HG03378 (cell line): ENCODE results near the gene OR52K2.
"Not testable (repeated sequence)": the region's sequence is repeated elsewhere in the genome, so short reads cannot be mapped to it uniquely, and the experiment has no call there.

Experiments
- ATAC-seq: cut with Tn5 transposase; IDR thresholded peaks from one replicate; pipeline ENCODE4 v1.9.1; 2021; ENCODE audit warnings: mild to moderate bottlenecking, moderate library complexity; ENCODE audit not compliant: unreplicated experiment

The OR52K2 gene

GRCh38 chr11:4479644-4480043 lies 30.5 kb downstream of the OR52K2 start:
- ATAC-seq = no peak

- ATAC-seq = no peak
Measured at GRCh38 chr11:4480577-4481239, 31.6 kb downstream of the OR52K2 start.

- ATAC-seq = no peak
Measured at GRCh38 chr11:4481240-4481582, 32.1 kb downstream of the OR52K2 start.

GRCh38 chr11:4482445-4482844 lies 33.4 kb downstream of the OR52K2 start, which contains the start of gene OR52K1:
Gene OR52K1, plus strand, starts transcription at chr11:4482646. Its CDS starts 6,255 bp downstream, at chr11:4488901.
- ATAC-seq = no peak

- ATAC-seq = no peak
Measured at GRCh38 chr11:4484310-4484709, 35.2 kb downstream of the OR52K2 start.

GRCh38 chr11:4491405-4491804 lies 42.3 kb downstream of the OR52K2 start:
- ATAC-seq = not testable (repeated sequence)

- no peak for ATAC-seq
Measured at GRCh38 chr11:4491878-4492606, 42.9 kb downstream of the OR52K2 start.

- no peak for ATAC-seq
Measured at GRCh38 chr11:4493480-4493818, 44.4 kb downstream of the OR52K2 start.

- ATAC-seq = no peak
Measured at GRCh38 chr11:4495487-4495886, 46.4 kb downstream of the OR52K2 start.

GRCh38 chr11:4495986-4496385 lies 46.9 kb downstream of the OR52K2 start:
- ATAC-seq = no peak

GRCh38 chr11:4496557-4497248 lies 47.6 kb downstream of the OR52K2 start:
- ATAC-seq = no peak
